GM21360 (cell line): ENCODE data around the gene TRIO.

ENCODE experiments used
- ATAC-seq: cut with Tn5 transposase; IDR thresholded peaks from one replicate; pipeline ENCODE4 v1.9.1; 2021; ENCODE audit warnings: mild to moderate bottlenecking, moderate library complexity; ENCODE audit not compliant: unreplicated experiment

Gene TRIO

GRCh38 chr5:14402424-14402823 lies 259.3 kb downstream of the TRIO start:
- ATAC-seq: no peak

- ATAC-seq: no peak
Observed at GRCh38 chr5:14404780-14405179, 261.6 kb downstream of the TRIO start.

GRCh38 chr5:14405267-14405666 lies 262.1 kb downstream of the TRIO start:
- no peak for ATAC-seq

GRCh38 chr5:14405706-14406553 lies 262.8 kb downstream of the TRIO start:
- ATAC-seq: no peak

- ATAC-seq: no peak
Observed at GRCh38 chr5:14406554-14406849, 263.4 kb downstream of the TRIO start.

- no peak for ATAC-seq
Observed at GRCh38 chr5:14407051-14407450, 263.9 kb downstream of the TRIO start.

GRCh38 chr5:14407746-14408175 lies 264.6 kb downstream of the TRIO start:
- no peak for ATAC-seq

- no peak for ATAC-seq
Observed at GRCh38 chr5:14408969-14409586, 265.9 kb downstream of the TRIO start.

GRCh38 chr5:14410068-14410393 lies 266.9 kb downstream of the TRIO start:
- no peak for ATAC-seq

GRCh38 chr5:14410394-14411201 lies 267.5 kb downstream of the TRIO start:
- ATAC-seq: no peak

- ATAC-seq: no peak
Observed at GRCh38 chr5:14411216-14411615, 268.1 kb downstream of the TRIO start.

GRCh38 chr5:14413331-14413750 lies 270.2 kb downstream of the TRIO start:
- ATAC-seq: no peak

- no peak for ATAC-seq
Observed at GRCh38 chr5:14414007-14414406, 270.9 kb downstream of the TRIO start.

- no peak for ATAC-seq
Observed at GRCh38 chr5:14414656-14415023, 271.5 kb downstream of the TRIO start.

GRCh38 chr5:14415024-14415697 lies 272.0 kb downstream of the TRIO start:
- peak; percentile 77 for ATAC-seq

- no peak for ATAC-seq
Observed at GRCh38 chr5:14415698-14416074, 272.5 kb downstream of the TRIO start.

GRCh38 chr5:14416621-14417275 lies 273.6 kb downstream of the TRIO start:
- no peak for ATAC-seq

GRCh38 chr5:14417276-14417730 lies 274.2 kb downstream of the TRIO start:
- ATAC-seq: no peak

GRCh38 chr5:14417792-14418765 lies 274.9 kb downstream of the TRIO start:
- ATAC-seq: no peak

GRCh38 chr5:14419686-14420085 lies 276.5 kb downstream of the TRIO start:
- ATAC-seq: no peak
